Measurements from ENCODE around the gene MYCN.

The MYCN gene

GRCh38 chr2:15944325-15945017, 4.1 kb downstream of the MYCN start:
- no peak for TF ChIP-seq CTCF (IDR thresholded peaks at IDR 0.05; ENCODE audit: low read length, missing control alignments)
- DNase-seq (ENCODE audit: low read depth): no peak
- H3K4me3 ChIP-seq (replicated peaks; ENCODE audit: low read depth, low read length): no peak overlapping the region

- DNase-seq (ENCODE audit: low read depth): no peak
- H3K4me3 ChIP-seq (replicated peaks; ENCODE audit: low read depth, low read length): no peak overlapping the region
- no peak for TF ChIP-seq CTCF (IDR thresholded peaks at IDR 0.05; ENCODE audit: low read length, missing control alignments)
Measured at GRCh38 chr2:15945909-15946705, 5.8 kb downstream of the MYCN start.

- no peak for DNase-seq (ENCODE audit: low read depth)
- no peak for TF ChIP-seq CTCF (IDR thresholded peaks at IDR 0.05; ENCODE audit: low read length, missing control alignments)
- H3K4me3 ChIP-seq (replicated peaks; ENCODE audit: low read depth, low read length): no peak overlapping the region
Measured at GRCh38 chr2:15946983-15947382, 6.6 kb downstream of the MYCN start.

GRCh38 chr2:15947431-15947830, 7.1 kb downstream of the MYCN start:
- no peak for TF ChIP-seq CTCF (IDR thresholded peaks at IDR 0.05; ENCODE audit: low read length, missing control alignments)
- no peak overlapping the region for H3K4me3 ChIP-seq (replicated peaks; ENCODE audit: low read depth, low read length)
- DNase-seq (ENCODE audit: low read depth): no peak

GRCh38 chr2:15948704-15948957, 8.3 kb downstream of the MYCN start:
- no peak overlapping the region for H3K4me3 ChIP-seq (replicated peaks; ENCODE audit: low read depth, low read length)
- TF ChIP-seq CTCF (IDR thresholded peaks at IDR 0.05; ENCODE audit: low read length, missing control alignments): no peak
- no peak for DNase-seq (ENCODE audit: low read depth)

- DNase-seq (ENCODE audit: low read depth): no peak
- H3K4me3 ChIP-seq (replicated peaks; ENCODE audit: low read depth, low read length): no peak overlapping the region
- no peak for TF ChIP-seq CTCF (IDR thresholded peaks at IDR 0.05; ENCODE audit: low read length, missing control alignments)
Measured at GRCh38 chr2:15949126-15949525, 8.8 kb downstream of the MYCN start.

GRCh38 chr2:15949551-15949950, 9.2 kb downstream of the MYCN start:
- DNase-seq (ENCODE audit: low read depth): no peak
- no peak for TF ChIP-seq CTCF (IDR thresholded peaks at IDR 0.05; ENCODE audit: low read length, missing control alignments)
- H3K4me3 ChIP-seq (replicated peaks; ENCODE audit: low read depth, low read length): no peak overlapping the region
